Neural crest cell (in vitro differentiated cells): ENCODE results near the gene GRAMD4. TPM values are rescaled to one million over a fixed set of nuclear protein-coding genes. Genes with fewer than 3 reads are reported as not detected.

Experiments
- DNase-seq: peaks from one replicate; pipeline ENCODE4 v3.0.0; 2021; ENCODE audit warnings: low read depth, mixed read lengths, low spot score
- H3K27ac Mint-ChIP-seq: one replicate; pipeline ENCODE4 v1.8.0; 2021; ENCODE audit warnings: mild to moderate bottlenecking, mixed read lengths; ENCODE audit not compliant: unreplicated experiment
- H3K27me3 Mint-ChIP-seq: 2 replicates; pipeline ENCODE4 v1.8.0; 2021; ENCODE audit warnings: low read depth, mild to moderate bottlenecking, mixed read lengths
- H3K36me3 Mint-ChIP-seq: 2 replicates; pipeline ENCODE4 v1.8.0; 2021; ENCODE audit warnings: low read depth, mild to moderate bottlenecking, mixed read lengths
- H3K4me1 Mint-ChIP-seq: 2 replicates; pipeline ENCODE4 v1.8.0; 2021; ENCODE audit warnings: mixed read lengths
- H3K4me3 Mint-ChIP-seq: one replicate; pipeline ENCODE4 v1.8.0; 2021; ENCODE audit warnings: mild to moderate bottlenecking, mixed read lengths
- H3K9me3 Mint-ChIP-seq: 2 replicates; pipeline ENCODE4 v1.8.0; 2021; ENCODE audit warnings: mixed read lengths
- CTCF ChIP-seq: fragments of 200-600 bp; sonication (generic); conservative IDR thresholded peaks from 2 replicates; pipeline ENCODE4 v1.5.0; 2021; ENCODE audit warnings: antibody characterized with exemption, mild to moderate bottlenecking
- total RNA-seq: library from RNA; stranded (reverse); gene quantifications from 2 replicates; pipeline ENCODE4 v1.2.1, GENCODE V29; 2021

The GRAMD4 gene
- total RNA-seq, 1 donor from 2014 or later: 34.1 TPM

- Mint-ChIP-seq H3K27me3 (no peaks in the 10 kb centered on the region), H3K4me3 (no peak overlapping the region), H3K27ac (no peak overlapping the region), H3K9me3 (no peaks in the 10 kb centered on the region), H3K4me1 (peaks cover 18% of the 10 kb centered on the region), H3K36me3 (no peaks in the 10 kb centered on the region)
- DNase-seq: no peak
- TF ChIP-seq CTCF: no peak
Observed at GRCh38 chr22:46726986-46727317, 106.8 kb downstream of the GRAMD4 start.

- Mint-ChIP-seq H3K36me3 (no peaks in the 10 kb centered on the region), H3K9me3 (no peaks in the 10 kb centered on the region), H3K4me3 (no peak overlapping the region), H3K4me1 (peaks cover 26% of the 10 kb centered on the region), H3K27me3 (no peaks in the 10 kb centered on the region), H3K27ac (no peak overlapping the region)
- DNase-seq: no peak
- TF ChIP-seq CTCF: no peak
Observed at GRCh38 chr22:46727813-46728364, 107.7 kb downstream of the GRAMD4 start.

- H3K36me3 Mint-ChIP-seq: no peaks in the 10 kb centered on the region
- H3K9me3 Mint-ChIP-seq: no peaks in the 10 kb centered on the region
- no peak for DNase-seq
- no peak for TF ChIP-seq CTCF
- H3K4me3 Mint-ChIP-seq: no peak overlapping the region
- no peaks in the 10 kb centered on the region for H3K27me3 Mint-ChIP-seq
- peaks cover 26% of the 10 kb centered on the region for H3K4me1 Mint-ChIP-seq
- H3K27ac Mint-ChIP-seq: no peak overlapping the region
Observed at GRCh38 chr22:46728470-46728869, 108.3 kb downstream of the GRAMD4 start.

Other genes with a start within 250 kb of the GRAMD4 start
- 5.1 and 5.4 TPM in 2 replicates for gene CELSR1, start 82.8 kb upstream of the GRAMD4 start, total RNA-seq
- gene CERK, start 117.9 kb downstream of the GRAMD4 start, total RNA-seq: 98.7 and 102 TPM in 2 replicates
- gene TBC1D22A, start 142.3 kb downstream of the GRAMD4 start, total RNA-seq: 14.3 and 15.5 TPM in 2 replicates